Stimulated activated naive CD8-positive, alpha-beta T cell treated with anti-CD3 and anti-CD28 coated beads, Interleukin-15, Interleukin-2, amounts not matched to agents 100 ng/mL and 50 ng/mL, for 24 hours (primary cell): ENCODE measurements around the gene RACGAP1.
"Not testable (repeated sequence)": the region's sequence is repeated elsewhere in the genome, so short reads cannot be mapped to it uniquely, and the experiment has no call there.

Experiments used
- H3K27ac Mint-ChIP-seq: one replicate; pipeline ENCODE4 v1.8.0; 2021; ENCODE audit warnings: mild to moderate bottlenecking, mixed read lengths
- H3K27me3 Mint-ChIP-seq: one replicate; pipeline ENCODE4 v1.8.0; 2021; ENCODE audit warnings: mixed read lengths
- H3K36me3 Mint-ChIP-seq: one replicate; pipeline ENCODE4 v1.8.0; 2021; ENCODE audit warnings: low read depth, mixed read lengths
- H3K4me1 Mint-ChIP-seq: one replicate; pipeline ENCODE4 v1.8.0; 2021; ENCODE audit warnings: low read depth, mixed read lengths
- H3K4me3 Mint-ChIP-seq: one replicate; pipeline ENCODE4 v1.8.0; 2021; ENCODE audit warnings: mild to moderate bottlenecking, mixed read lengths
- H3K9me3 Mint-ChIP-seq: one replicate; pipeline ENCODE4 v1.8.0; 2021; ENCODE audit warnings: mixed read lengths

Gene RACGAP1

DNA sequence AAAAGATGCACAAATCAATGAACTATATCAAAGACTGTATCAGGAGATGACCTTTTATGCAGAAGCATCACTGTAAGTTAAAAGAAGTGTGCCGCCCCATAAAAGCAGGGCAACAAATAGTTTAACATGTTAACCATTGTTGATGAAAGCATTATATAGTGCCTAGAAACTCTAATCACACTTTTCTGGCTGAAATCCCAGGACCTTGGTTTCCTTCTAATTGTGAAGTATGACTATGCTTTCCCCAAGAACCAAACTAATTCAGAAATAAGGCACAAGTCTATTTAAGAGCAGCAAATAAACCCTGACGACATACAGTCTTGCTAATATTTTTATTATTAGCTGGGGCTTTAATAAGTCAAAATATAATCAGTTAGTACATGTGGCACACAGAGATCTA is 21.7 kb downstream of the RACGAP1 start:
- Mint-ChIP-seq H3K27ac (no peak overlapping the region), H3K4me3 (no peak overlapping the region), H3K9me3 (no peaks in the 10 kb centered on the region), H3K36me3 (peaks cover 72% of the 10 kb centered on the region), H3K27me3 (no peaks in the 10 kb centered on the region), H3K4me1 (no peaks in the 10 kb centered on the region)

DNA sequence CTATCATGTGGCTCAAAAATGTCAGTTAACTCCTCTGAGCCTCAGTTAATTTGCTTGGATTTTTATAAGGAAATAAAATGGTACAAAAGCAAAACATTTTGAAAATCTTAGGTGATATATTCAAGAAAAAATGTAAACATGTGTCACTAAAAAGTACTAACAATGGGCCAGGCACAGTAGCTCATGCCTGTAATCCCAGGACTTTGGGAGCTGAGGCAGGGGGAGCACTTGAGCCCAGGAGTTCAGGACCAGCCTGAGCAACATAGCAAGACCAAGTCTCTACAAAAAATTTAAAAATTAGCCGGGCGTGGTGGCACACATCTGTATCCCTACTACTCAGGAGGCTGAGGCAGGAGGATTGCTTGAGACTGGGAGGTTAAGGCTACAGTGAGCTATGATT is 26.8 kb downstream of the RACGAP1 start:
- Mint-ChIP-seq H3K27ac (no peak overlapping the region), H3K4me1 (no peaks in the 10 kb centered on the region), H3K4me3 (no peak overlapping the region), H3K9me3 (no peaks in the 10 kb centered on the region), H3K36me3 (peaks cover 81% of the 10 kb centered on the region), H3K27me3 (no peaks in the 10 kb centered on the region)

DNA sequence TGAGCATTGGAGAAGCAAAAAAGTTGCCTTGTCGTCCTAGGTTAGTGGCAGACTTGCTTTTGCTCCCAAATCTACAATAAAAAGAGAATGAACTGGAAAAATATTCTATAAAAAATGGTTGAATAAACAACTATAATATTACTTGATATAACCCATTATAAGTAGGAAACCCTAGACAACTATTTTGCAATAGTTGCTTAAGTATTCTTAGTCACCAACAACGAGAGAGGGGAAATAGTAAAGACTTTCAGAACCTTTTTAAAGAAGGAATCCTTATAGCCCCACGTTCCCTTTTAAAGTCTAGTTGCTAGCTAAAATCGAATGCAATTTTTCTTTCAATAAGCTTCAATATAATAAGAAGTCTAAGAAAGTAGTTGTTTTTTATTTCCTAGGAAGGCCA is 35.0 kb downstream of the RACGAP1 start:
- no peaks in the 10 kb centered on the region for H3K27me3 Mint-ChIP-seq
- no peaks in the 10 kb centered on the region for H3K9me3 Mint-ChIP-seq
- peaks cover 83% of the 10 kb centered on the region for H3K36me3 Mint-ChIP-seq
- H3K4me1 Mint-ChIP-seq: peaks cover 7% of the 10 kb centered on the region
- no peak overlapping the region for H3K27ac Mint-ChIP-seq
- no peak overlapping the region for H3K4me3 Mint-ChIP-seq

DNA sequence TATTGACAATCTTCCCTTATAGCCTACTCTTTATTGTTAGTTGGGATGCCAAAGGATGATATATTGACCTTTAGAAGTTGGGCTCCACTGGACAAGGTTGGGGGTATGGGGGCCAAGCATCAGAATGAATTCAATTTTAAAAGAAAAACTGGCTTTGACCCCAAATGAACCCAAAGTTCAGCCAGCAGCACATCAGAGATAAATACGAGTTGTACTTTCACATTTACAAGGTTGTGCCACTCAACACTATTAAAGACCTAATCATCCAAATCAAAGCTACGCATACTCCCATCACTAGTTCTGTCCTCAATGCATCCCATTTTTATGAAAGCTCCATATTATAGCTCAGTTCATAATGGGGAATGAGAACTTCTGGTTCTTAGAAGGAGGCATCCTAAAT is 35.9 kb downstream of the RACGAP1 start:
- H3K4me3 Mint-ChIP-seq, H3K9me3 Mint-ChIP-seq, H3K4me1 Mint-ChIP-seq, H3K27ac Mint-ChIP-seq, H3K27me3 Mint-ChIP-seq: not testable (repeated sequence)
- peaks cover 82% of the 10 kb centered on the region for H3K36me3 Mint-ChIP-seq

DNA sequence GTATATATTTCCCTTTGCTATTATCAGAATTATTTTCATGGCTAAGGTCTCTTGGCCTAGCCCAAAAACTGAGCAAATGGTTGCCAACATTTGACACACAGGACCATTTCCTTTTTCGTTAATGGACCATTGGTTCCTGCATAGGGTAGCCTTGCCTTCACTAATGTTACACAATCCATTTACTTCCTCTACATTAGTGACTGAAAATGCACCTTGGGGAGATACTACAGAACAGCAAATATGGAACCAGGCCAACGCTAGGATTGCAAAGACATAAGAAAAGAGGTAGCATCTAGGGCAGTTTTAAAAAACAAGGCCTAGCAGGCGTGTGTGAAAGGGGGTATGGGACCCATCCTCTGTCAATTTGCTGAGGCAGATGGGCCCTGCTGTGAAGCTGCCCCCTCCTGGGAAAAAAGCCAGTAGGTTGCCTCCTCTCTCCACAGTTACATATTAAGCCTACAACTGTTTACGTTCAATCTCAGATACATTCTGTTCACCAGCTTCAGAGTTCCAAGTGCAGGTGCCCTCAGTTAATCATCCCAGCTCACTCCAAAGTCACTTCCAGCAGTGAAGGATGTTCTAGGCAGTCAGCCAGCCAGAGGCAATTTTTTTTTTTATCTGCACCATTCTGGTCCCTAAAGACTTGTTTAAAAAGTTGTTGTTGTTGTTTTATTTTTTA is 37.5 kb downstream of the RACGAP1 start:
- Mint-ChIP-seq H3K27ac (no peak overlapping the region), H3K4me1 (peaks cover 7% of the 10 kb centered on the region), H3K9me3 (no peaks in the 10 kb centered on the region), H3K27me3 (no peaks in the 10 kb centered on the region), H3K36me3 (peaks cover 69% of the 10 kb centered on the region), H3K4me3 (no peak overlapping the region)

DNA sequence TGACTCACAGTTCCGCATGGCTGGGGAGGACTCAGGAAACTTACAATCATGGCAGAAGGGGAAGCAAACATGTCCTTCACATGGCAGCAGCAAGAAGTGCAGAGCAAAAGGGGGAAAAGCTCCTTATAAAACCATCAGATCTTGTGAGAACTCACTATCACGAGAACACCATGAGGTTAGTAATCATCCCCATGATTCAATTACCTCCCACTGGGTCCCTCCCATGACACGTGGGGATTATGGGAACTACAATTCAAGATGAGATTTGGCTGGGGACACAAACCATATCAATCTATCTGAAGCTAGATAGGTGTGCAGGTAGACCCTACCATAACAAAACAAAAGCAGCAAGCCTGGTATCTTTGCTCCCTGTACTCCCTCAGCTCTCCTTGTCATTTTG is 38.8 kb downstream of the RACGAP1 start:
- H3K27ac Mint-ChIP-seq: peak overlapping the region; percentile 50

DNA sequence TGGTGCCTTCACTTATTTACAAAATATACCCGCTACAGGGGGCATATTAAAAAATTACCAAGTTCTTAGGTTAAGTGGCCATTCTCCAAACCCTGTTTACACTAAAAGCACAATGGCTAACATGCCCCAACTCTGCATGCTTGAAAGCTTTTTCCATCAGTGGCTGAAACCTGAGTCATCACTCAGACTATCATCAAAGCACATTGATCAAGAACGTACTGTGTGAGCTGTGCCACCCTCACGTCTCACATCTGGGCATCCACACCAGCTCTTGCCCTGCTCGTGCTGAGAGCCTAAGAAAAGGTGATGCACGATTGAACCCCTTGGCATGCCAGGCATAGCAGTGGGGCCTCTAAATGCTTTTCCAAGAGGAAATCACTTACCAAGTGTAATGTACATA is 39.3 kb downstream of the RACGAP1 start:
- Mint-ChIP-seq H3K27ac (peak overlapping the region; percentile 50), H3K36me3 (peaks cover 56% of the 10 kb centered on the region), H3K9me3 (no peaks in the 10 kb centered on the region), H3K4me3 (no peak overlapping the region), H3K27me3 (no peaks in the 10 kb centered on the region), H3K4me1 (peaks cover 7% of the 10 kb centered on the region)

More for the DNA sequence above, 38.8 kb downstream of the RACGAP1 start:
- H3K36me3 Mint-ChIP-seq: peaks cover 56% of the 10 kb centered on the region
- H3K4me1 Mint-ChIP-seq, H3K27me3 Mint-ChIP-seq, H3K4me3 Mint-ChIP-seq, H3K9me3 Mint-ChIP-seq: not testable (repeated sequence)

DNA sequence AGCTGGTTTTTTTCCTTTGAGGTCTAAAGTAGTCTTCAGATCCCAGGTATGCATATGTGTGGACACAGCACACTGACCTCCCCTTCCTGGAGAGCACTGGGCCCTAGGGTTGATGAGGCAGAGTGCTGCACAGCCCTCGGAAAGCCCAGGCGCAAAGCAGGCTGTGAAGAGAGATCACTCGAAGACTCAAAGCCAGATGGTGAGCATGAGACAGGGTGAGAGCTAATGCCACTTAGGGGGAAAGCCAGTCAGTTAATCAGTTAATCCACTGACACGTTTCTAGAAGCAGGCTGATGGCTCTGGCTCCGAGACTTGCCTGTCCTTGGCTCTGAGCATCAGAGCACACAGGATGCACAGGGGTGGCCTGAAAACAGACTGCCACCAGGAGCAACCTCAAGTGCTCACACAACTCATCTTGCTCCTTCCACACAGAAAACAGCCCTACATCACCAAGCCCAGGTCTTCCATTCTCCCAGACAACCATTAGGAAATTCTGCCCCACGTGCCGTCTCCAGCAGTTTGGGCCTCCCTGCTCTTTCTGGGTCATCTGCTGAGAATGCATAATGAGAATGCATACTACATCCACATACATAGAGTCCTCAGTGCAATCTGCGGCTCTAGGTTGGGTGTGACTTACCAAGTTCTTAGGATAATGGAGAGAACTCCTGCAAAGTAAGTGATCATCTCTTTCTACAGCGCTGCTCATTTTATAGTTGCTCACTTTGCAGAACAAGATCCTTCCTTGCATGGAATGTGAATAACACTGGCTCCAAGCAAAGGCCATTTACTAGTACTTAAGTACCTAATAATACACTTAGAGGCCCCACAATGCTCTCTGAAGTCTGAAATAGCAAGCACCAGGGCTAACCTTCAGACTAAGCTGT is 40.6 kb downstream of the RACGAP1 start:
- H3K9me3 Mint-ChIP-seq: no peaks in the 10 kb centered on the region
- no peak overlapping the region for H3K27ac Mint-ChIP-seq
- peaks cover 45% of the 10 kb centered on the region for H3K36me3 Mint-ChIP-seq
- H3K27me3 Mint-ChIP-seq: no peaks in the 10 kb centered on the region
- H3K4me3 Mint-ChIP-seq: no peak overlapping the region
- H3K4me1 Mint-ChIP-seq: peaks cover 7% of the 10 kb centered on the region

DNA sequence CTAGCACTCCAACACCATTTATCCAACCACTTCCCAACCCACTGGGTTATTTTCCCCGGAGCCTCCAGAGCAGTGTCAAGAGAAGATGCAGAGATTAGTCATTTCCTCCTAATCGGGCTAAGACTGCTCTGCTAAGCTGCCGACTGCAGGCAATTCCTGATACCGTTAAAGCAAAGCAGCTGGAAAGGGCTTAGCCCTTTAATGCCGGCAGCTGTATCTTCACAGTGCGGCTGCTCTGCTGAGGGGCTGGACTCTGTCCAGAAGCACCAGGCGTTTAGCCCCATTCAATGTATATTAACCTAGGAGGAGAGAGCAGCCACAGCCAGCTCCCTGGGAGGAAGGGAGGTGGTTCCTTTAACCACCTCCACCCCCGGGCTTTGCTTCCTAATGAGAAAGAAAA is 41.4 kb downstream of the RACGAP1 start:
- Mint-ChIP-seq H3K36me3 (peaks cover 37% of the 10 kb centered on the region), H3K4me3 (no peak overlapping the region), H3K9me3 (no peaks in the 10 kb centered on the region), H3K4me1 (peaks cover 7% of the 10 kb centered on the region), H3K27me3 (no peaks in the 10 kb centered on the region), H3K27ac (no peak overlapping the region)

DNA sequence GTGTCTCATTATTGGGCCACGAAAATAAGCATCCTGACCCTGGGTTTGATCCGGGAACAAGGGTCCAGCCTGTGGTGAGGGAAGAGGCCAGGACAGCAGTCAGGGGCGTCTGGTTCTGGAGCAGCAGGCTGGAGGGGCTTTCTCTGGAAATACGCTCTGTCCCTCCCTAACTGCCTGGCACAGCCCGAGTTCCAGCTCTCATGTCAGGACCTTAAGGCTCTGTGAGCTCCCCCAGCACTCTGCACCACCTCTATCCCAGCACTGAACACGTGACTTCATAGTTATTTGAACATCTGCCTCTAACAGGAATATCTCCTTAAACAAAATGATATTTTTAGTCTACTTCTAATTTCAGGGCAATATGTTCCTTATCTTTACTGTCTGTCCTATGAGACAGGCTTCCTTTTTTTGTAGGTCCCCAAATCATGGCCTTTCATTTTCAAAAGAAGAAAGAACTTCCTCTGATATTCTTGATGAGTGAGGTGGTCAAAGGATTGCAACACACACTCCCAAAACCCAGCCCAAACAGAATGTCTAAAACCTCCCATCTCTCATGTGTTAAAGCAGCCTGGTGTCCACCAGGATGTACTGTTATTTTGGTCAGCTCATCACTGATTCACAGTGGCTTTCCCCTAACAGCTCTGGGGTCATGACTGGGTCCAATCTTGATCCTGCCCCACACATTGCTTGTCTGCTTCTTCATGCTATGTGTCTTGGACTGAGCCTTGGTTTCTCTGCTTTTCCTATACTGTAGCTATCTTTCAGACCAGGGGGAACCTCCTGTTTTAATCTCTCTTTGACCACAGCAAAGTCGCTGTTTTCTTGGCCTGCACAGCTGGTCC is 42.8 kb downstream of the RACGAP1 start:
- H3K27me3 Mint-ChIP-seq: no peaks in the 10 kb centered on the region
- H3K27ac Mint-ChIP-seq: no peak overlapping the region
- H3K9me3 Mint-ChIP-seq: no peaks in the 10 kb centered on the region
- H3K36me3 Mint-ChIP-seq: peaks cover 23% of the 10 kb centered on the region
- peaks cover 7% of the 10 kb centered on the region for H3K4me1 Mint-ChIP-seq
- H3K4me3 Mint-ChIP-seq: no peak overlapping the region

DNA sequence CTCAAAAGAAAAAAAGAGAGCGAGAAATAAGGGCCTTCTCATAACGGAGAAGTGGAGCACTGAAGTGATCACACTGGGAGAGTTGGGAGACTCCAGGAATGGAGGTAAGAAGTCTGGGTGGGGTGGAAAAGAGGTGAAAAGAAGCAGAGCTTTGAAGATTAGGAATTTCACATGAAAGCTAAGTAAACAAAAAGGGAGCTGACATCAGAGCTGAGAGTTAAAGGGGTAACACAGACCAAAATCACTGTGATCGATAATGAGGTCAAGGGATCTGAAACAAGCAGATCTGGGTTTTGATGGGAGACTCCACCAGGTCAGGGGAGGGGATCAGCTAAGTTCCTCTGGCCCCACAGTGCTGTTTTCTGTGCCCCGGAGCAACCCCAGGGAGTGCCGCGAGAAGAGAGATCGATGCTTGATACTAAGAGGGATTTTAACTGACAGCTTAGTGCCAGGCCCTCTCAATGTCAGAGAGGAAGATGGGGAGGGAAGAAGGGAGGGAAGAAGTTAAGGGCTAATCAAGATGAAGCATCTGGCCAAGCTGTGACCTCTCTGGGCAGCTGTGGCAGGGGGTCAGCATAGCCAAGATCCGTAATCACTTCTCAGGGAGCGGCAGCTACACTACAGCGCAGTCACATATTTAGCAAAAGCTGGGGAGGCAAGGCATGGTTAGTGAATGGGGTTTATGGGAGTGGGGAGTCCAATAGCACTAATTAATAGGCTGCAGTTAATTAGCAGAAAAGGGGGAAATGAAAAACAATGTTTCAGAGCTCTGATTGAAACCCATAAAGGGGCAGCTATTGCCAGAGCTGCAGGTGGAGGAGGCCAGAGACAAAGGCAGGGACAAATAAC is 44.6 kb downstream of the RACGAP1 start:
- Mint-ChIP-seq H3K27ac (no peak overlapping the region), H3K4me1 (no peaks in the 10 kb centered on the region), H3K4me3 (no peak overlapping the region), H3K36me3 (peaks cover 12% of the 10 kb centered on the region), H3K9me3 (no peaks in the 10 kb centered on the region), H3K27me3 (no peaks in the 10 kb centered on the region)

DNA sequence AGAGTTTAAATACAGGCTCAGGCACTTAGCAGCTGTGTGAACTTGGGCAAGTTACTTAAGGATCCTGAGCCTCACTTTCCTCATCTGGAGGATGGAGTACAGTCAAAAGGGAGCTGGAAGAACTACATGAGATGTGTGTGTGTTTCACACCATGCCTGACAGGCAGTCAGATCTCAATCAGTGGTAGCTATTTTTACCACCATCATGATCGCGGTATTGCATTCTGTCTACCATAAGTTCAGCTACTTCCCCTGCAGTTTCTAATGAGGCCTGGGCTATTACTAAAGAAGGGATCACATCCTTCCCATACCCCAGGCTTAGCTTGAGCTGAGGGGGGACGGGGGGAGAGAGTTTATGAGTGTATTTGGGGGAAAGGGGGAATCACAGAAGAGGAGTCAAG is 45.5 kb downstream of the RACGAP1 start:
- Mint-ChIP-seq H3K4me3 (no peak overlapping the region), H3K36me3 (peaks cover 3% of the 10 kb centered on the region), H3K27me3 (no peaks in the 10 kb centered on the region), H3K4me1 (no peaks in the 10 kb centered on the region), H3K27ac (no peak overlapping the region), H3K9me3 (no peaks in the 10 kb centered on the region)

DNA sequence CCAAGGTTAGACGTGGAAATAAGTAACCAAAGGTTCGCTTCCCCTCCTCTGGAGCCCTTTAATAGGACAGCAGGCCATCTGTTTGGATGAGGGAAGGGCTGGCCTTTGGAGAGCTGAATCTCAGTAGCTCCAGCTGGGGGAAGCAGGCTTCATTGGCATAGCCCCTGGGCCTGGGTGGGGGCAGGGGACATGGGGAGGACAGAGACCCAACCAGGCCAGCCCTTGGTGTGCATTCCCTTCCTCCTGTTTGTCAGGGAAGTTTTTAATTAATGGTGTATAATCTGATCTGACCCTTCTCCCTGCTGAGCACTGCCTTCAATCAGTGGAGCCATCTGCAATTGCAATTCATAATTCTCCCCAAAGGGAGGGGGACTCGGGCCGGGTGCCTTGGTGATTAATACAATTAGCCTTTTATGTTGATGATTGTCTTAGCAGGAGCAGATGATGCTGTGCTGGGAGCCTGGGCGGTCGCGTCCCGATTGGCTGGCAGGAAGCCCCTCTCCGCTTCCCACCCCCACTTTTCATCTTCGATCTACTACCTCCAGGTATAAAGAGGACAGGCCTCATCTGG is 46.2 kb downstream of the RACGAP1 start:
- no peak overlapping the region for H3K27ac Mint-ChIP-seq
- H3K4me3 Mint-ChIP-seq: no peak overlapping the region
- H3K36me3 Mint-ChIP-seq: no peaks in the 10 kb centered on the region
- no peaks in the 10 kb centered on the region for H3K4me1 Mint-ChIP-seq
- no peaks in the 10 kb centered on the region for H3K27me3 Mint-ChIP-seq
- H3K9me3 Mint-ChIP-seq: no peaks in the 10 kb centered on the region

DNA sequence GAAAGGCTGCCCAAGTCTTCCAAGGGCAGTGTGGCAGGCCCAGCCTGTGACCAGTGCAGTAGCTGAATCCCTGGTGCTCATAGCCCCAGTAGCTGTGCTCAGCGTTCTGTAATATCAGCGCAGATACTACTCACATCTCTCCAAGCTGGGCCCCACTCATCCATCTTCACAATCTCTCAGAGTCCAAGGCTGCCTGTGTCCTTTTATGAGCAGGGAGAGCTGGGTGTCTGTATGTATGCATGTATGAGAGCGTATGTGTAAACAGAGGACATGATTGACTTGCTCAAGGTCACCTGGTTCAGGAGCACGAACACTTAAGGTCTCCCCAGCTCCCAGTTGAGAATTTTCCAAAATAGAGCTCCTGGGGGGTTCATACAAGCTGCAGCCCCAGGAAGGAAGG is 47.2 kb downstream of the RACGAP1 start:
- no peaks in the 10 kb centered on the region for H3K27me3 Mint-ChIP-seq
- no peak overlapping the region for H3K27ac Mint-ChIP-seq
- H3K4me3 Mint-ChIP-seq: no peak overlapping the region
- no peaks in the 10 kb centered on the region for H3K36me3 Mint-ChIP-seq
- no peaks in the 10 kb centered on the region for H3K4me1 Mint-ChIP-seq
- no peaks in the 10 kb centered on the region for H3K9me3 Mint-ChIP-seq
